Stomach (tissue), 4 donors: ENCODE measurements around the gene CYTL1.

Source experiments
- POLR2A ChIP-seq, 4 donors: fragments of 450-650 bp; IDR thresholded peaks; one replicate each; pipeline ENCODE4 v1.6.1; 2016; ENCODE audit warnings: antibody characterized with exemption in 4 of 4, control low read depth in 2 of 4, mild to moderate bottlenecking in 1 of 4, moderate library complexity in 1 of 4
- POLR2AphosphoS5 ChIP-seq, 3 donors: sonication (generic); formaldehyde crosslinking; IDR thresholded peaks; one replicate each; pipeline ENCODE4 v1.6.1; 2016; ENCODE audit warnings: antibody characterized with exemption in 3 of 3
- TF ChIP-seq, protein P1 (sequence below), 7 experiments: fragments of 450-650 bp in 4 of 7; fragments of 200-600 bp in 3 of 7; sonication (generic) in 3 of 7; IDR thresholded peaks; one replicate each; pipeline ENCODE4 v1.5.1; 2016 to 2019; ENCODE audit warnings: antibody characterized with exemption in 7 of 7, control low read depth in 2 of 7, mild to moderate bottlenecking in 1 of 7

DNA sequence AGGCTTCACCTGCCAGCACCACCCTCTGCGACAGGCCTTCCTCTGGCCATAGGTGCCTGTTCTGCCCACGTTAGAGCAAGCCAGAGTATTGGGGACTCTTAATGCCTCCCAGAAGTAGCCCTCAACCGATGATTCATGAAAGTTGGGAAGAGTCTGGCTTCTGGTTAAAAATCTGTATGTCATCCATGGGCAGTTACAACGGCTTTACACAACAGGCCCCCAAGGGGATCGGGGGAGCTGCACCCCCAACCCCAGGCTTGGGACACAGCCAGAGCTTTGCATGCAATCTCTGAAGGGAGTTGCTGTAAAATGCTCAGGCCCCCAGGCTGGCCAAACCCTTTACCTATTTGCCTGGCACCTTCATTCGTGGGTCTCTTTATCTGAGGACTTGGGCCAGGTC lies 5.4 kb upstream of the CYTL1 start:
- TF ChIP-seq POLR2AphosphoS5 (IDR thresholded peaks at IDR 0.05) (no peak), POLR2A (IDR thresholded peaks at IDR 0.05) (no peak)
- TF ChIP-seq, protein P1, sequence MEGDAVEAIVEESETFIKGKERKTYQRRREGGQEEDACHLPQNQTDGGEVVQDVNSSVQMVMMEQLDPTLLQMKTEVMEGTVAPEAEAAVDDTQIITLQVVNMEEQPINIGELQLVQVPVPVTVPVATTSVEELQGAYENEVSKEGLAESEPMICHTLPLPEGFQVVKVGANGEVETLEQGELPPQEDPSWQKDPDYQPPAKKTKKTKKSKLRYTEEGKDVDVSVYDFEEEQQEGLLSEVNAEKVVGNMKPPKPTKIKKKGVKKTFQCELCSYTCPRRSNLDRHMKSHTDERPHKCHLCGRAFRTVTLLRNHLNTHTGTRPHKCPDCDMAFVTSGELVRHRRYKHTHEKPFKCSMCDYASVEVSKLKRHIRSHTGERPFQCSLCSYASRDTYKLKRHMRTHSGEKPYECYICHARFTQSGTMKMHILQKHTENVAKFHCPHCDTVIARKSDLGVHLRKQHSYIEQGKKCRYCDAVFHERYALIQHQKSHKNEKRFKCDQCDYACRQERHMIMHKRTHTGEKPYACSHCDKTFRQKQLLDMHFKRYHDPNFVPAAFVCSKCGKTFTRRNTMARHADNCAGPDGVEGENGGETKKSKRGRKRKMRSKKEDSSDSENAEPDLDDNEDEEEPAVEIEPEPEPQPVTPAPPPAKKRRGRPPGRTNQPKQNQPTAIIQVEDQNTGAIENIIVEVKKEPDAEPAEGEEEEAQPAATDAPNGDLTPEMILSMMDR (IDR thresholded peaks at IDR 0.05), result no peak
